ENCODE data around the gene SH3GLB1. TPM values are rescaled to one million over a fixed set of nuclear protein-coding genes. Genes with fewer than 3 reads are reported as not detected.
A peak's percentile ranks its signal among the peaks of the same experiment; 100 is the strongest.

SH3GLB1 gene
- total and polyA plus RNA-seq, 7 donors, result 47.3 to 91.8 (median 56.7) TPM

GRCh38 chr1:86757272-86757984, 53.1 kb downstream of the SH3GLB1 start:
- DNase-seq, result peak; percentile 69
- no peaks in the 10 kb centered on the region for H3K9me3 ChIP-seq
- intact Hi-C loops (cut with DNase I), result no loop called here
- peak overlapping the region in 3 of 4 donors; percentile 27 to 65 (median 48) for H3K27ac ChIP-seq
- peak in 1 of 4 donors; percentile 7 for TF ChIP-seq EP300 (IDR thresholded peaks at IDR 0.05)
- peak; percentile 13 to 75 (median 52) for TF ChIP-seq POLR2AphosphoS5 (IDR thresholded peaks at IDR 0.05)
- no peak for TF ChIP-seq POLR2A (IDR thresholded peaks at IDR 0.05)
- TF ChIP-seq CTCF (IDR thresholded peaks at IDR 0.05), result no peak
- H3K27me3 ChIP-seq, result no peaks in the 10 kb centered on the region
- H3K36me3 ChIP-seq, result no peaks in the 10 kb centered on the region
- peaks cover 0 to 13% (median 9%) of the 10 kb centered on the region in 4 donors for H3K4me1 ChIP-seq
- no peak overlapping the region for H3K4me3 ChIP-seq
- 83 to 85% methylated on average over 14 of the region's 14 CpGs for WGBS, 2 donors

DNA sequence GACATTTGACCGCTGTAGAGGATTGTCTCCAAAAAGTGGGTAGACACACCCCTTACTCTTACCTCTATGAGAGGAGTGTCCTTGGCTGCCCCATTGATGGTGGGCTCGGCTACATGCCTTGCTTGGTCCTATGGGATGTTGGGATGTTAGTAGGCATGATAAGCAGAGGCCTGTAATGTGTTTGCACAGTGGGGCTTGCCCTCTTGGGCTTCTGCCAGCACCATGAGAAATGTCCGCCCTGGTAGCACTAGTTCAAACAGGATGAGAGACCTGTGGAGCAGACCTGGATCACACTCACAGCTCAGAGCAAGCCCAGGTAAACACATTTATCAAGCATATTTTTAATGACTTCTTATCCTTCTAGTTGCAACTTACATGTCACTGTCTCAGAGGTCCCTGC, 54.2 kb downstream of the SH3GLB1 start:
- intact Hi-C loops (cut with DNase I), result no loop called here
- no peak overlapping the region for H3K4me3 ChIP-seq
- no peak for DNase-seq
- H3K36me3 ChIP-seq, result no peaks in the 10 kb centered on the region
- no peaks in the 10 kb centered on the region for H3K9me3 ChIP-seq
- 36 to 79% methylated on average over 3 of the region's 3 CpGs for WGBS, 2 donors
- H3K4me1 ChIP-seq, result peaks cover 0 to 13% (median 9%) of the 10 kb centered on the region in 4 donors
- no peaks in the 10 kb centered on the region for H3K27me3 ChIP-seq
- TF ChIP-seq POLR2A (IDR thresholded peaks at IDR 0.05) (no peak), POLR2AphosphoS5 (IDR thresholded peaks at IDR 0.05) (no peak), EP300 (IDR thresholded peaks at IDR 0.05) (no peak), CTCF (IDR thresholded peaks at IDR 0.05) (no peak)
- no peak overlapping the region for H3K27ac ChIP-seq

DNA sequence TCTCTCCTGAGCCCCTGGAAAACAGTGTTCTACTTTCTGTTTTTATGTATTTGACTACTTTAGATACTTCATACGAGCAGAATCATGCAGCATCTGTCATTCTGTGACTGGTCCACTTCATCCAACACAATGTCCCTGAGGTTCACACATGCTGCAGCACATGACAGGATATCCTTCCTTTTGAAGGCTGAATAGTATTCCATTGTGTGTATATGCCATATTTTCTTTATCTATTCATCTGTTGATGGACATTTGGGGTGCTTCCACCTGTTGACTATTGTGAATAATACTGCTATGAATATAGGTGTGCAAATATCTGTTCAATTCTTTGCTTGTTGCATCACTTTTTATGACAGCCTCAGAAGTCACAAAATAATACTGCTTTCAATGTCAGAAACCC, 55.8 kb downstream of the SH3GLB1 start:
- intact Hi-C loops (cut with DNase I), result no loop called here
- DNase-seq, result no peak
- Histone ChIP-seq H3K9me3 (no peaks in the 10 kb centered on the region), H3K27me3 (no peaks in the 10 kb centered on the region), H3K4me3 (no peak overlapping the region), H3K36me3 (no peaks in the 10 kb centered on the region), H3K27ac (no peak overlapping the region), H3K4me1 (peaks cover 0 to 6% (median 3%) of the 10 kb centered on the region in 4 donors)
- WGBS, 2 donors, result 81 to 96% methylated on average over 1 of the region's 1 CpG
- TF ChIP-seq CTCF (IDR thresholded peaks at IDR 0.05) (no peak), POLR2A (IDR thresholded peaks at IDR 0.05) (no peak), EP300 (IDR thresholded peaks at IDR 0.05) (no peak), POLR2AphosphoS5 (IDR thresholded peaks at IDR 0.05) (no peak)

DNA sequence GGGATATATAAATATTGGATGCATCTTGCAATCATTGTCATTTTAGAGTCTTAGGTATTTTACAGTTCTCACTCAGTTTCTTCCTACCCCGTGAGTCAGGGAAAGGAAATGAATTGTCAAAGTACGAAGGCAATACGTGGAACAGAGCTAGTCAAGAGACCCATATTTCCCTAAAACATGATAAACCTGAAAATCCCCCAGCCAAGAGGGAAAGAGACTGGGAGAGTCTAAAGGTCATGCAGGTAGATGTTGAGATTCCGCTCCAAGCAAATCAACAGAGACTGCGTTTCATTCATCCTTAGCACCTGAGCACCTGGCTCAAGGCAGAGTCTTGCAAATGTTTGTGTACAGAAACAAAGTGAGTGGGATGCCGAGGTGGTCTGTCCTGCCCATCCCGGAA, 58.0 kb downstream of the SH3GLB1 start:
- no peaks in the 10 kb centered on the region for H3K9me3 ChIP-seq
- peaks cover 0 to 6% (median 3%) of the 10 kb centered on the region in 4 donors for H3K4me1 ChIP-seq
- no peaks in the 10 kb centered on the region for H3K27me3 ChIP-seq
- TF ChIP-seq POLR2A (IDR thresholded peaks at IDR 0.05), result no peak
- TF ChIP-seq POLR2AphosphoS5 (IDR thresholded peaks at IDR 0.05), result no peak
- TF ChIP-seq CTCF (IDR thresholded peaks at IDR 0.05), result no peak
- no peak for TF ChIP-seq EP300 (IDR thresholded peaks at IDR 0.05)
- no peak overlapping the region for H3K4me3 ChIP-seq
- intact Hi-C loops (cut with DNase I), result no loop called here
- WGBS, 2 donors, result 19 to 71% methylated on average over 7 of the region's 7 CpGs
- no peak overlapping the region for H3K27ac ChIP-seq
- DNase-seq, result no peak
- no peaks in the 10 kb centered on the region for H3K36me3 ChIP-seq
